ENCODE data around the gene ZNF35.

DNA sequence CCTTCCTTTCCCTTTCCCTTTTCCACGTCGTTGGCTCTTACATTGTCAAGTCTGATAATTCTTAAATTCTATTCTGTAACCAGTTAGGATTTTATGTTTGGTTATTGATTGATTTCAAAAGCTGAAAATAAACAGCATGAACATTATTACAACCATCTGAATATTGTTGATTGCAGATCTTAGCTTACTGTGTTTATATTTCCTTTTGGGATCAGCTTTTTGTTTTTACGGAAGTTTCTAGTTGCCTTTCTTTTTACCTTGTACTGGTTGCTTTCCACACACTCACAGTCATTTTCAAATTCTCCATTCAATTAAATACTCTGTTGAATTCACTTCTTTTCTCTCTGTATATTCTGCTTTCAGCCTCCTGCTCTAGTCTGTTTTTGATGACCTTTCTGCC, 16.6 kb downstream of the ZNF35 start:
- TF ChIP-seq POLR2A (IDR thresholded peaks at IDR 0.05; ENCODE audit: low read length) (no peak), GATA1 (IDR thresholded peaks at IDR 0.05; ENCODE audit: low read depth, low read length) (no peak)
